GM19324 (cell line): ENCODE data around the gene JPH4.

ENCODE experiments used
- ATAC-seq: cut with Tn5 transposase; IDR thresholded peaks from one replicate; pipeline ENCODE4 v1.9.1; 2021; ENCODE audit warnings: mild to moderate bottlenecking, moderate library complexity; ENCODE audit not compliant: unreplicated experiment, low FRiP score

The JPH4 gene

DNA sequence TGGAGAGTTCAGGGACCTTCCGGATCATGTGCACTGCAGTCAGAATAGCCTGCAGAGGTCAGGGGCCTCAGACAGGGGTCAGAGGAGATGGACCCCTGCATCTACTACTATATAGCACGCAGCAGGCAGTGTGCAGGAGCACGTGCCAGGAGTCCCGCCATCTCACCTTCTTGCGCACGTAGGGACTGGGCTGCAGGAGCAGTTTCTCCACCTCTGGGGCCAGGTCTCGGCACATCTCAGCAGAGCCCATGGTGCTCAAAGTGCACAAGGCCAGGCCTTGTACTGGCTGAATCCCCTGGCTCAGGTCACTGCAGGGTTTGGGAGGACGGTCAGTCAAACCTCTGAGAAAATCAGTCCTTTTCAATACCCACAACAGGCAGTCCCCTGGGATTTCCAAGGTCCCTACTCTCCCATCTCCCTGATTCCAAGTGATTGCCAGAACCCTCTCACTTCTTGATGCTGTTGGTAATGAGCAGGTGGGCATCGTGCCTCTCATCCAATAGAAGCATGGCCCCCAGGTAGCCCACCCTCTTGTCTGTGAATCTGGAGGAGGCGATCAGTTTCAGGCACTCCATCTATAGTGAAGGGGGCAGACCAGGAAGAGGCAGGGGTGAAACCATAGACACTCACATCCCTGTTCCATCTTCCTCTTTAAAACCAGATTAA lies 12.3 kb downstream of the JPH4 start:
- ATAC-seq: no peak

- no peak for ATAC-seq
Measured at GRCh38 chr14:23565626-23566025, 13.0 kb downstream of the JPH4 start.

- ATAC-seq: no peak
Measured at GRCh38 chr14:23564876-23565275, 13.7 kb downstream of the JPH4 start.

- no peak for ATAC-seq
Measured at GRCh38 chr14:23564181-23564812, 14.3 kb downstream of the JPH4 start.

- ATAC-seq: no peak
Measured at GRCh38 chr14:23563473-23564180, 15.0 kb downstream of the JPH4 start.

DNA sequence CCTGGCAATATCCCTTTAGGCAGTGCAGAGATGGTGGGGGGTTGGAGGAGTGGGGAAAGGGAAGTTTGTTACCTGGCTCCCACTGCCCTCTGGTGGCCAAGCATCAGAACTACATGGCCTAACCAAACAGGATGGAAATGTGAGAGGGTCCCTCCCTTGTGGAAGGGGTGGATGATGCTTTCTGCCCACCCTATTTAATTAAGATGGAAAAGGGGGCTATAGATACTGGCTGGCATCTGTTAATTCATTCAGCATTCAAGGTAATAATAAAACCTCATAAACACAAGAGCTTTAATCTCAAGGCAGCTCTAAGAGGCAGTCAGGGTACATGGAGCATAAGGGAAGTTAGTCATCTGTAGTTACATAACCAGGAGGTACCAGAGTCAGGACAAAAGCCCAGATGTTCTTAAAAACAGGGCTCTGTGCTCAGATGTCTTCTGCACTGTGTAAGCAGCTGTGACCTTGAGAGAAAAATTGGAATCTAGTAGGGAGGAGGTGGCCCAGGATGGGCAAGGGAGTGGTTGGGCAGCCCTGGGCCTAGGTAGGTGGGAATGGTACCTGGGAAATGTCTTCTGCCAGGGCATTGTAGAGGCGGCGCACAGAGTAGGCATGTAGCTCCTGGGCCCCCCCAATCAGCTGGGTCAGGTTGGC lies 15.6 kb downstream of the JPH4 start:
- ATAC-seq: no peak

GRCh38 chr14:23561873-23562821 lies 16.4 kb downstream of the JPH4 start:
- no peak for ATAC-seq

DNA sequence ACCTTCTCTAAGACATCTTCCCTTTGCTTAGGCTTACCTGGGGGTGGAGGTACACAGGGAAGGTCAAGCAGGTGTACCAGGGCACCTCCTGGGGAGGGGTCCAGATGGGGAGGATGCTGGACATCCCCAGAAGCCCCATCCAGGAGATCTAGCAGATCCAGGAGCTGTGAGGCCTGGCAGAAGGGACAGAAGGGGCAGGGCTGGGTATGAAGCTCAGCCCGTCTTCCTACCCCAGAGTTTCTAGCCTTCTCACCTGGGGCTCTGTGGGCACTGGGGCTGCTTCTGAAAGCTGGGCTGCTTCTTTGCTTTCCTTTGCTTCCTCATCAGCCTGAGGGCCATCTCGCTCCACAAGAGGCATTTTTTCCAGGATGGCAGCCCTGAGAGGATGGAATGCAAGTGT lies 17.3 kb downstream of the JPH4 start:
- ATAC-seq: no peak

GRCh38 chr14:23559926-23560520 lies 18.6 kb downstream of the JPH4 start:
- no peak for ATAC-seq

DNA sequence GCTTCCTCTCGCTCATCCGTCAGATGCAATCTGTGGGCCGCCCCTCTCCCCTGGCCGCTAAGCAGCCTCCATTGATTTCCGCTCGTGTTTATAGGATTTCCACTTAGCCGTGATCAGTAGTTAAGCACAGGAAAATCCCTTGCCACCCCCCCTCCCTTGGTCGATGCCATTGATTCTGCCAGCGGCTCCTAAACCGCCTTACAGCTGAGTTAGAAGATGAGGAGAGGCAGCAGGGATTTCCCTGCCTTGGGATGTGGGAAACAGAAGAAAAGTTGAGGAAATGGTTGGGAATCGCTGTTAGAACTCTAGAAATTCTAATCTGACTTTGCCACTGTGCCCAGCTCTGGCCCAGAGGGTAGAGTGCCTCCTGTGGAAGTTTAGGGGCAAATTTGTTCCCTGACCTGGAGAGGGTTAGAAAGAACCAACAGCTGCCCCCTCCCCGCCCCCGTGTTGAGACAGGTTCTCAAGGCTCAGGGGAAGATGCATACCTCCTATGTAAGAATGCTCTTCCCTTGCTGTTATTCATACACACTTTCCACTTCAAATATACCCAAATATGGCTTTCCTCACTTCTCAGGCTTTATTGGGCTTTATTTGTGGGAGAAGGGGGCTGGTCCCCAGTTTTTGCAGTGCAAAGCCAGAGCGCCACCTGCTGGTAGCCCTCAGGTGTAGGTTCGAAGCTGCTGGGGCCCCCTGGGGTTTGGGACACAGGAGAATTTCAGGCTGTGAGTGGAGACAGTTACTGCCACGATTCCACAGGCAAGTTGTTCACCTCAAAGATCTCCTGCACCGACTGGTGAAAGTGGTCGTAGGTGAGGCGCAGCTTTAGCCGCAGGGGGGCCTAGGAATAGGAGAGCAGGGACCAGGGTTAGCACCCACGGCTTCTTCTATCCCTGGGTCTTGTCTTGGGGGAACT lies 19.3 kb downstream of the JPH4 start:
- no peak for ATAC-seq

DNA sequence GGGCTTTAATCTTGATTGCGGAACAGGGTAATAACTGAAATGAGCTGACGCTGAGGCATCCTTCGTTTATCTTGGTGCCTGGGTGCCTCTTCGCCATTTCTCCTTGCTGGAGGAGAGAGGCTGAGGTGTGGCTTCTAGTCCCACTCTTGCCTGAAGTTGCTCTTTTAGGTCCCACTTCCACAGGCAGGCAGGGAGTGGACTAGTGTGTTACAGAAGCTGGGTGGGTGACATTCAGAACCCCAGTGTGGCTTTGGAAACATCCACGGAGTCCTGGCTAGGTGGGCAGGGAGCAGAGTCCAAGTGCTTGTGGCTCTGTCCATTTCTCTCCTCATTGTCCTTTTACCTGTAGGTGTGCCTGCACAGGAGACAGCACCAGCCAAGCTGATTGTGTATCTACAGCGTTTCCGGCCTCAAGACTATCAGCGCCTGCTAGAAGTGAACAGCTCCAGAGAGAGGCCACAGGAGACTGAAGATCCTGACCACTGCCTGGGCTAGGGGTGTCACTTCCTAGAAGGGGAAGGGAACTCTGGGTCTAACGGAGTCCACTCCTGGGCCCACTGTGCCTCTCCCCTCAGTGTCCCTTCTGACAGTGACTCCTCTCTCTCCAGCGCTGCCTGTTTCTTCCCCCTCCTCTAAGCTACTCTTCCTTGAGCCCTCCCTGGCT lies 20.1 kb downstream of the JPH4 start:
- ATAC-seq: no peak

GRCh38 chr14:23557946-23558345 lies 20.6 kb downstream of the JPH4 start:
- ATAC-seq: no peak

GRCh38 chr14:23557521-23557920 lies 21.1 kb downstream of the JPH4 start:
- no peak for ATAC-seq

GRCh38 chr14:23556700-23557440 lies 21.7 kb downstream of the JPH4 start:
- no peak for ATAC-seq

GRCh38 chr14:23555882-23556699 lies 22.5 kb downstream of the JPH4 start, which contains the start of gene THTPA:
Gene THTPA (plus strand): TSS chr14:23556271. CDS start chr14:23556758, 487 bp downstream.
- peak; percentile 85 for ATAC-seq

DNA sequence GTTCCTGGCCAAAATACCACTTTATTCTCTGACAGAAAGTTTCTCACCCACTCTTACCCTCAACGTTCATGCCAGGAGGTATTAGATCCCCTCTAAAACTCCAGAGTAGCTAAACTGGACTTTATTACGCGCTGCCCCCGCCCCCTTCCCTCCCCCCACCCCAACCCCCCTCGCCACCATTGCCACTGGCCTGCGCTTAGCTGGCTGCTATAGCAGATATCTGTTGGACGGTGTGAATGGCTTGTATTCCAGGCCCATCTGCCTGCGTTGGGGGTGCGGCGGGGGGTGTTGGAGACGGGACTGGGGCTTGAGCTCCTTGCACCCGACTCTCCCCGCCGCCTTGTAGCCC lies 23.1 kb downstream of the JPH4 start:
- ATAC-seq: no peak
